IMR-90 (cell line): Measurements from ENCODE around the gene WDR53. TPM values are rescaled to one million over a fixed set of nuclear protein-coding genes. Genes with fewer than 3 reads are reported as not detected.
"Not testable (repeated sequence)": the region's sequence is repeated elsewhere in the genome, so short reads cannot be mapped to it uniquely, and the experiment has no call there.

Source experiments
- ATAC-seq: fragments of 200-7000 bp; cut with Tn5 transposase; 2 replicates; pipeline ENCODE4 v1.9.1; 2020; ENCODE audit warnings: low read depth, mild to moderate bottlenecking, moderate library complexity
- BruUV-seq: library from RNA; stranded (reverse); fragments of 400-500 nt; replicated peaks from 2 replicates; lab custom pipeline; 2021; lab: Mats Ljungman, UMichigan
- CTCF ChIA-PET: fragments of 300-600 bp; formaldehyde crosslinking; extraction: SDS; loops from one replicate; lab custom pipeline; 2021; ENCODE audit warnings: antibody characterized with exemption; lab: Yijun Ruan, JAX
- POLR2A ChIA-PET: fragments of 300-600 bp; sonication (Branson Sonifier 250); formaldehyde crosslinking; loops from one replicate; lab custom pipeline; 2022; ENCODE audit warnings: antibody characterized with exemption; ENCODE audit not compliant: unreplicated experiment; lab: Charles Lee
- DNase-seq: peaks from one replicate; pipeline ENCODE4 v3.0.0; 2013
- H2AFZ ChIP-seq: replicated peaks from 2 replicates; pipeline ENCODE3; 2013; ENCODE audit warnings: low read length, mild to moderate bottlenecking; ENCODE audit not compliant: poor library complexity
- H2AK5ac ChIP-seq: 2 replicates; pipeline ENCODE4 v1.6.1; 2013; ENCODE audit warnings: low read depth, low read length, inconsistent platforms
- H2AK9ac ChIP-seq: replicated peaks from 2 replicates; pipeline ENCODE3; 2013; ENCODE audit warnings: mild to moderate bottlenecking, low read depth, low read length, moderate library complexity; ENCODE audit not compliant: poor library complexity
- H2BK120ac ChIP-seq: 2 replicates; pipeline ENCODE4 v1.6.1; 2013; ENCODE audit warnings: low read depth, low read length, inconsistent platforms
- H2BK15ac ChIP-seq: 3 replicates; pipeline ENCODE4 v1.6.1; 2013; ENCODE audit warnings: low read depth, low read length, inconsistent platforms
- H2BK20ac ChIP-seq: 2 replicates; pipeline ENCODE4 v1.6.1; 2013; ENCODE audit warnings: low read depth, mild to moderate bottlenecking, inconsistent platforms, low read length, moderate library complexity
- H2BK5ac ChIP-seq: 2 replicates; pipeline ENCODE4 v1.6.1; 2013; ENCODE audit warnings: mild to moderate bottlenecking, low read depth, low read length, inconsistent platforms; ENCODE audit not compliant: poor library complexity, severe bottlenecking
- H3K14ac ChIP-seq: replicated peaks from 2 replicates; pipeline ENCODE4 v1.6.1; 2013; ENCODE audit warnings: low read depth, low read length, inconsistent platforms
- H3K18ac ChIP-seq: 2 replicates; pipeline ENCODE4 v1.6.1; 2013; ENCODE audit warnings: low read depth, low read length, control low read depth
- H3K23ac ChIP-seq: 2 replicates; pipeline ENCODE4 v1.6.1; 2013; ENCODE audit warnings: low read depth, low read length, inconsistent platforms
- H3K27ac ChIP-seq: 2 replicates; pipeline ENCODE4 v1.5.1; 2013; ENCODE audit warnings: mild to moderate bottlenecking, control low read depth, low read length; ENCODE audit not compliant: insufficient read depth
- H3K27me3 ChIP-seq: 2 replicates; pipeline ENCODE4 v1.6.1; 2013; ENCODE audit warnings: low read length; ENCODE audit not compliant: control insufficient read depth, insufficient read depth
- H3K36me3 ChIP-seq: 2 replicates; pipeline ENCODE4 v1.6.1; 2013; ENCODE audit warnings: low read length, mixed read lengths; ENCODE audit not compliant: control insufficient read depth, insufficient read depth
- H3K4ac ChIP-seq: 2 replicates; pipeline ENCODE4 v1.6.1; 2013; ENCODE audit warnings: low read depth, low read length, inconsistent platforms
- H3K4me1 ChIP-seq: 2 replicates; pipeline ENCODE4 v1.6.1; 2013; ENCODE audit warnings: low read length, mixed read lengths; ENCODE audit not compliant: control insufficient read depth, insufficient read depth
- H3K4me2 ChIP-seq: 2 replicates; pipeline ENCODE4 v1.6.1; 2013; ENCODE audit warnings: low read depth, mild to moderate bottlenecking, control low read depth, low read length, moderate library complexity
- H3K4me3 ChIP-seq: 2 replicates; pipeline ENCODE4 v1.5.1; 2013; ENCODE audit warnings: low read depth, mild to moderate bottlenecking, control low read depth, low read length, moderate library complexity; ENCODE audit not compliant: insufficient read depth
- H3K56ac ChIP-seq: 2 replicates; pipeline ENCODE4 v1.6.1; 2013; ENCODE audit warnings: low read length, inconsistent platforms; ENCODE audit not compliant: insufficient read depth; ENCODE audit errors: extremely low read depth
- H3K79me1 ChIP-seq, 2 experiments: 2 replicates each; pipeline ENCODE4 v1.6.1; 2013; ENCODE audit warnings: low read length in 2 of 2, inconsistent platforms in 1 of 2, low read depth in 1 of 2
- H3K9ac ChIP-seq: 2 replicates; pipeline ENCODE4 v1.6.1; 2013; ENCODE audit warnings: low read depth, low read length, control low read depth
- H3K9me1 ChIP-seq: 2 replicates; pipeline ENCODE4 v1.6.1; 2013; ENCODE audit warnings: low read length, inconsistent platforms; ENCODE audit not compliant: insufficient read depth
- H3K9me3 ChIP-seq: 2 replicates; pipeline ENCODE4 v1.6.1; 2013; ENCODE audit warnings: low read length; ENCODE audit not compliant: control insufficient read depth, insufficient read depth
- H4K20me1 ChIP-seq: 2 replicates; pipeline ENCODE4 v1.6.1; 2013; ENCODE audit warnings: low read length, inconsistent platforms; ENCODE audit not compliant: insufficient read depth
- H4K5ac ChIP-seq: 2 replicates; pipeline ENCODE4 v1.6.1; 2013; ENCODE audit warnings: mild to moderate bottlenecking, low read depth, low read length, control low read depth
- H4K8ac ChIP-seq, 2 experiments: 2 replicates each; pipeline ENCODE4 v1.6.1; 2013; ENCODE audit warnings: low read depth in 2 of 2, low read length in 2 of 2, control low read depth in 1 of 2, inconsistent platforms in 1 of 2
- H4K91ac ChIP-seq: 2 replicates; pipeline ENCODE4 v1.6.1; 2013; ENCODE audit warnings: low read depth, low read length, inconsistent platforms; ENCODE audit not compliant: insufficient read depth
- CEBPB ChIP-seq: IDR thresholded peaks from 2 replicates; pipeline ENCODE4 v1.6.1; 2012; ENCODE audit warnings: low read depth, low read length, improper control_type of control experiment
- NFE2L2 ChIP-seq: fragments of 150-350 bp; IDR thresholded peaks from 2 replicates; pipeline ENCODE4 v1.6.1; 2016; ENCODE audit warnings: low read depth, mild to moderate bottlenecking, low read length
- WGBS, 2 experiments: methylation state at CpG; one replicate each; pipeline versions ENCODE4 v1.1.5 to v1.1.7; 2013; ENCODE audit warnings: missing lambda C conversion rate in 2 of 2; ENCODE audit not compliant: insufficient read length in 1 of 2; ENCODE audit errors: extremely low coverage in 2 of 2; 5-methylcytosine and 5-hydroxymethylcytosine counted together
- dilution Hi-C: fragments of 300-500 bp; cut with HindIII; formaldehyde crosslinking; loops from one replicate; pipeline ENCODE4 v1.14.3; 2018; ENCODE audit warnings: low sequenced_read_pairs; ENCODE audit not compliant: unreplicated experiment
- in situ Hi-C: fragments of 300-500 bp; cut with MboI; formaldehyde crosslinking; loops from 3 replicates; pipeline ENCODE4 v1.14.3; 2019; ENCODE audit warnings: low sequenced_read_pairs, inconsistent platforms, mixed read lengths
- intact Hi-C: fragments of 100-400 bp; cut with micrococcal nuclease; formaldehyde crosslinking; loops from 2 replicates; pipeline ENCODE4 v1.10.0; 2022
- polyA plus RNA-seq, 3 experiments: library from polyadenylated mRNA; depleted of rRNA; stranded (reverse); fragments of >200 nt; gene quantifications; 2 replicates each; pipeline ENCODE4 v1.2.3, GENCODE V29; 2012; ENCODE audit warnings: low replicate concordance in 1 of 3
- total RNA-seq: library from RNA; depleted of rRNA; stranded (reverse); fragments of >200 nt; gene quantifications from 2 replicates; pipeline ENCODE4 v1.2.3, GENCODE V29; 2012

The WDR53 gene
- total and polyA plus RNA-seq, 2 of the 4 experiments (the other 2 are of a cell fraction) = 5.7 to 5.9 TPM

- in situ Hi-C loops (loop anchor here (5.0 kb wide), 1 partner anchor 267 kb away; no protein-coding TSS in a partner anchor), dilution Hi-C loops (no loop called here), intact Hi-C loops (loop anchor here (1.0 kb wide), 1 partner anchor 161 kb away; no protein-coding TSS in a partner anchor)
- Histone ChIP-seq H4K5ac (no peak overlapping the region), H3K4me2 (no peak overlapping the region), H3K14ac (no peak overlapping the region), H2BK20ac (no peak overlapping the region), H3K56ac (no peak overlapping the region), H2AK5ac (no peak overlapping the region), H4K20me1 (no peaks in the 10 kb centered on the region), H3K9ac (no peak overlapping the region), H3K9me1 (0 out of 2 replicates have a peak, but pooled peaks cover 3% of the 10 kb centered on the region), H3K4me3 (no peak overlapping the region), H2BK5ac (no peak overlapping the region), H3K4me1 (0 out of 2 replicates have a peak, but pooled peaks cover 2% of the 10 kb centered on the region), H3K4ac (no peak overlapping the region), H2AFZ (no peak overlapping the region), H3K18ac (no peak overlapping the region), H3K79me1 (no peaks in the 10 kb centered on the region), H2BK15ac (no peak overlapping the region), H2BK120ac (no peak overlapping the region), H4K91ac (no peak overlapping the region), H3K23ac (no peak overlapping the region), H3K27me3 (no peaks in the 10 kb centered on the region), H3K9me3 (peaks cover 20% of the 10 kb centered on the region), H4K8ac (no peak overlapping the region), H3K36me3 (no peaks in the 10 kb centered on the region), H3K27ac (no peak overlapping the region), H2AK9ac (no peak overlapping the region)
- 90% methylated on average over 3 of the region's 4 CpGs; no CpG with 5 or more reads in 1 of the 2 experiments for WGBS, 2 experiments
- POLR2A ChIA-PET = no interaction called here
- DNase-seq (no peak), ATAC-seq (no peak)
- CTCF ChIA-PET = interaction anchor here (0.7 to 1.8 kb wide), 3 partner anchors 17 to 290 kb away, joined by 3 to 4 read pairs (median 3); no protein-coding TSS in a partner anchor
- BruUV-seq = no TSS peak
- TF ChIP-seq CEBPB (peak; percentile 71), NFE2L2 (no peak)
Observed at GRCh38 chr3:196523841-196524240, 44.5 kb downstream of the WDR53 start.

GRCh38 chr3:196521291-196521690 lies 47.1 kb downstream of the WDR53 start:
- H3K4me2 ChIP-seq, DNase-seq, H2BK5ac ChIP-seq, H3K9ac ChIP-seq, H4K91ac ChIP-seq, H3K79me1 ChIP-seq, H3K36me3 ChIP-seq, H3K4ac ChIP-seq, H3K27ac ChIP-seq, H3K4me1 ChIP-seq, ATAC-seq, H2BK15ac ChIP-seq, H4K20me1 ChIP-seq, H2AK9ac ChIP-seq, H3K27me3 ChIP-seq, H4K8ac ChIP-seq, H2AFZ ChIP-seq, H3K18ac ChIP-seq, CTCF ChIA-PET, H3K14ac ChIP-seq, BruUV-seq, dilution Hi-C loops, POLR2A ChIA-PET, H3K4me3 ChIP-seq, H3K9me1 ChIP-seq, H2AK5ac ChIP-seq, H4K5ac ChIP-seq, H3K56ac ChIP-seq, H2BK120ac ChIP-seq, H3K23ac ChIP-seq, intact Hi-C loops, H2BK20ac ChIP-seq: not testable (repeated sequence)
- peaks cover 31% of the 10 kb centered on the region for H3K9me3 ChIP-seq
- WGBS, 2 experiments = 88% methylated on average over 6 of the region's 12 CpGs; no CpG with 5 or more reads in 1 of the 2 experiments
- in situ Hi-C loops = loop anchor here (5.0 kb wide), 1 partner anchor 264 kb away; no protein-coding TSS in a partner anchor
